Upper lobe of right lung (tissue), 1 donor: ENCODE data around the gene FOSL1. TPM values are rescaled to one million over a fixed set of nuclear protein-coding genes. Genes with fewer than 3 reads are reported as not detected.
A peak's percentile ranks its signal among the peaks of the same experiment; 100 is the strongest.

Experiments
- ATAC-seq: fragments of 200-7000 bp; cut with Tn5 transposase; one replicate; pipeline ENCODE4 v1.9.1; 2020; ENCODE audit warnings: mild to moderate bottlenecking, moderate library complexity
- DNase-seq: peaks from one replicate; pipeline ENCODE4 v3.0.0-alpha.2; 2020
- H3K27ac ChIP-seq: fragments of 200-600 bp; one replicate; pipeline ENCODE4 v1.8.0; 2022
- H3K27me3 ChIP-seq: fragments of 200-600 bp; one replicate; pipeline ENCODE4 v1.8.0; 2022; ENCODE audit warnings: mild to moderate bottlenecking
- H3K36me3 ChIP-seq: fragments of 200-600 bp; one replicate; pipeline ENCODE4 v1.8.0; 2022
- H3K4me1 ChIP-seq: fragments of 200-600 bp; one replicate; pipeline ENCODE4 v1.8.0; 2022
- H3K4me3 ChIP-seq: fragments of 200-600 bp; one replicate; pipeline ENCODE4 v1.8.0; 2022; ENCODE audit warnings: mild to moderate bottlenecking
- H3K9me3 ChIP-seq: fragments of 200-600 bp; one replicate; pipeline ENCODE4 v1.8.0; 2022
- CTCF ChIP-seq: fragments of 200-600 bp; IDR thresholded peaks from one replicate; pipeline ENCODE4 v1.8.0; 2022; ENCODE audit warnings: antibody characterized with exemption
- intact Hi-C: fragments of 100-400 bp; cut with DNase I; formaldehyde crosslinking; loops from one replicate; pipeline ENCODE4 v1.11.0; 2022
- total RNA-seq: library from RNA; stranded (reverse); fragmentation: NEBNext Ultra II Directional; extraction: Animal tissue kit (Norgen Biotek cat#: 25700); gene quantifications from one replicate; pipeline ENCODE4 v1.2.1, GENCODE V29; 2021
- donor health status: DM: no; HTN: yes; CAD: no; lungs with severe emphysema.

Gene FOSL1
- total RNA-seq, 1 donor from 2014 or later = 3.9 TPM

- no peaks in the 10 kb centered on the region for H3K9me3 ChIP-seq
- H3K4me3 ChIP-seq = peak overlapping the region; percentile 65
- peak; percentile 53 for ATAC-seq
- intact Hi-C loops = no loop called here
- H3K36me3 ChIP-seq = no peaks in the 10 kb centered on the region
- no peaks in the 10 kb centered on the region for H3K27me3 ChIP-seq
- peaks cover 18% of the 10 kb centered on the region for H3K4me1 ChIP-seq
- H3K27ac ChIP-seq = peak overlapping the region; percentile 55
- TF ChIP-seq CTCF = no peak
- peak; percentile 83 for DNase-seq
Measured at GRCh38 chr11:65899356-65900124, 648 bp downstream of the FOSL1 start.

GRCh38 chr11:65898656-65899355 lies 1.4 kb downstream of the FOSL1 start:
- Histone ChIP-seq H3K36me3 (no peaks in the 10 kb centered on the region), H3K4me3 (peak overlapping the region; percentile 65), H3K27me3 (no peaks in the 10 kb centered on the region), H3K9me3 (no peaks in the 10 kb centered on the region), H3K4me1 (peaks cover 18% of the 10 kb centered on the region), H3K27ac (peak overlapping the region; percentile 55)
- no peak for TF ChIP-seq CTCF
- no peak for ATAC-seq
- intact Hi-C loops = no loop called here
- no peak for DNase-seq

- H3K27ac ChIP-seq = no peak overlapping the region
- H3K36me3 ChIP-seq = no peaks in the 10 kb centered on the region
- no peak overlapping the region for H3K4me3 ChIP-seq
- no peak for DNase-seq
- H3K27me3 ChIP-seq = no peaks in the 10 kb centered on the region
- H3K9me3 ChIP-seq = no peaks in the 10 kb centered on the region
- TF ChIP-seq CTCF = no peak
- H3K4me1 ChIP-seq = peaks cover 35% of the 10 kb centered on the region
- intact Hi-C loops = no loop called here
- ATAC-seq = no peak
Measured at GRCh38 chr11:65897020-65897471, 3.1 kb downstream of the FOSL1 start.

- no peak for TF ChIP-seq CTCF
- Histone ChIP-seq H3K4me1 (peaks cover 42% of the 10 kb centered on the region), H3K36me3 (no peaks in the 10 kb centered on the region), H3K4me3 (no peak overlapping the region), H3K27me3 (no peaks in the 10 kb centered on the region), H3K27ac (no peak overlapping the region), H3K9me3 (no peaks in the 10 kb centered on the region)
- no peak for ATAC-seq
- no peak for DNase-seq
- intact Hi-C loops = no loop called here
Measured at GRCh38 chr11:65896034-65896999, 3.9 kb downstream of the FOSL1 start.

- Histone ChIP-seq H3K4me3 (no peak overlapping the region), H3K36me3 (no peaks in the 10 kb centered on the region), H3K27ac (no peak overlapping the region), H3K4me1 (peaks cover 44% of the 10 kb centered on the region), H3K9me3 (no peaks in the 10 kb centered on the region), H3K27me3 (no peaks in the 10 kb centered on the region)
- intact Hi-C loops = no loop called here
- no peak for TF ChIP-seq CTCF
- DNase-seq (no peak), ATAC-seq (no peak)
Measured at GRCh38 chr11:65895482-65895981, 4.7 kb downstream of the FOSL1 start.
